HG03103 (cell line): ENCODE data around the gene EPHB2.

Source experiments
- ATAC-seq: cut with Tn5 transposase; IDR thresholded peaks from one replicate; pipeline ENCODE4 v1.9.1; 2021; ENCODE audit warnings: low read depth; ENCODE audit not compliant: unreplicated experiment

The EPHB2 gene

GRCh38 chr1:22906968-22907367 lies 196.3 kb downstream of the EPHB2 start:
- ATAC-seq: no peak

- ATAC-seq: no peak
Measured at GRCh38 chr1:22907528-22907927, 196.9 kb downstream of the EPHB2 start.

- ATAC-seq: no peak
Measured at GRCh38 chr1:22908880-22909426, 198.3 kb downstream of the EPHB2 start.

- ATAC-seq: no peak
Measured at GRCh38 chr1:22910286-22910685, 199.6 kb downstream of the EPHB2 start.

GRCh38 chr1:22910986-22911651 lies 200.5 kb downstream of the EPHB2 start:
- ATAC-seq: no peak

GRCh38 chr1:22912311-22912710 lies 201.7 kb downstream of the EPHB2 start:
- no peak for ATAC-seq

GRCh38 chr1:22913421-22914141 lies 202.9 kb downstream of the EPHB2 start:
- no peak for ATAC-seq

- ATAC-seq: no peak
Measured at GRCh38 chr1:22914156-22914555, 203.5 kb downstream of the EPHB2 start.

- ATAC-seq: no peak
Measured at GRCh38 chr1:22914633-22915217, 204.1 kb downstream of the EPHB2 start.

- ATAC-seq: no peak
Measured at GRCh38 chr1:22915231-22915630, 204.6 kb downstream of the EPHB2 start.

- ATAC-seq: no peak
Measured at GRCh38 chr1:22915816-22916470, 205.3 kb downstream of the EPHB2 start.

GRCh38 chr1:22916471-22916820 lies 205.8 kb downstream of the EPHB2 start:
- ATAC-seq: no peak

- no peak for ATAC-seq
Measured at GRCh38 chr1:22917989-22918388, 207.3 kb downstream of the EPHB2 start.

GRCh38 chr1:22918644-22919043 lies 208.0 kb downstream of the EPHB2 start:
- ATAC-seq: no peak

GRCh38 chr1:22919341-22920025 lies 208.8 kb downstream of the EPHB2 start:
- no peak for ATAC-seq

GRCh38 chr1:22920026-22920733 lies 209.5 kb downstream of the EPHB2 start:
- no peak for ATAC-seq

GRCh38 chr1:22920734-22921451 lies 210.3 kb downstream of the EPHB2 start:
- ATAC-seq: no peak

GRCh38 chr1:22921452-22922126 lies 210.9 kb downstream of the EPHB2 start:
- ATAC-seq: no peak

- ATAC-seq: no peak
Measured at GRCh38 chr1:22922640-22923039, 212.0 kb downstream of the EPHB2 start.
